LHCN-M2 (cell line): Measurements from ENCODE around the gene OSBPL2. TPM values are rescaled to one million over a fixed set of nuclear protein-coding genes. Genes with fewer than 3 reads are reported as not detected.

ENCODE experiments used
- DNase-seq: peaks from one replicate; pipeline ENCODE4 v3.0.0-alpha.2; 2012; ENCODE audit warnings: low read depth
- total RNA-seq: library from RNA; depleted of rRNA; stranded (reverse); fragments of >200 nt; gene quantifications from 2 replicates; pipeline ENCODE4 v1.2.3, GENCODE V29; 2014; rRNA removed

OSBPL2 gene
- total RNA-seq, 1 experiment from 2014 or later, result 12.7 TPM

GRCh38 chr20:62337558-62338293, 99.4 kb downstream of the OSBPL2 start:
- no peak for DNase-seq

DNA sequence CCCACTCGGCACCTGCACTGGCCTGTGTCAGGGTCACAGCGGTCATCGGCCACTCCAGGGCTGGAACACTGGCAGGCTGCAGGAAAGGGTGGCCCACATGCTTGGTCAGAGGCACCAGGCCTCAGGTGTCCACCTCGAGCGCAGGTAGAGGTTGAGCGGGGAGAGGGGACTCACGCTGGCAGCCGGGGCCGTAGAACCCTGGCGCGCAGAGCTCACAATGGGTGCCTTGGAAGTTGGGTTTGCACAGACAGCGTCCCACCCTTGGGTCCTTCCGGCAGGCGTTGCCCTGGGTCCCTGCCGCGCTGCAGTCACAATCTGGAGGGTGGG, 99.9 kb downstream of the OSBPL2 start:
- no peak for DNase-seq

DNA sequence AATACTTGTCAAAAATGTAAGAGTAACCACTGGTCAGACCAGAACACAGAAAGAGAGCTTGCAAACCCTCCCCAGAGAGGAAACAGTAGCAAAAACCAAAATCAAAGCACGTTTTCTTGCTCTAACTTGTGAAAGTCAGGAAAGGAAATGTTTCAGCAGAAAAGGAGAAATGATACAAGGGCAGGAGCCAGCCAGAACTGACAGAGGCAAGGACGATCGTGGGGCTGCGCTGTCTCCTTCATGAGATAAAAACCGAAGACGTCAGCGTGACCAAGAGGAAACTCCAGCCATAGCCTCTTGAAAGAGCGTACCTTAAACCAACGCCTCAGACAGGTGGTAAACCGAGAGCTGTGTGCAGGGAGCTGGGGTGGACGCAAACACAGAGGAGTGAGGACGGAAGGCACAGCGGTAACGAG, 101.3 kb downstream of the OSBPL2 start:
- DNase-seq, result no peak

DNA sequence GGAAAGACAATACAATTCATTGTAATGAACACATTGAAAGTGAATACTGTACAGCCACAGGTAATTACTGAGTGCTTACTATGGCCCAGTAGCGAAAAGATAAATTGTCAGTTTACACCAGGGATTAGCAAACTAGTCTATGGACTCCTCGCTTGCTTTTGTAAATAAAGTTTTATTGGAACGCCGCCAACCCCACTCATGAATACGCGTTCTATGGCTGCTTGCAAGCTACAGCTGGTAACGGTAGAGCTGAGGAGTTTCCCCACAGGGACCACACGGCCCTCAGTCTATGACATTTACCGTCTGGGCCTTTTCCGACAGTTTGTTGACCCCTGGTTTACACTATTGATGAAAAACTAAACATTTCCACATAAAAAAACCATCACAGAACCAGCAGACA, 104.6 kb downstream of the OSBPL2 start:
- no peak for DNase-seq

DNA sequence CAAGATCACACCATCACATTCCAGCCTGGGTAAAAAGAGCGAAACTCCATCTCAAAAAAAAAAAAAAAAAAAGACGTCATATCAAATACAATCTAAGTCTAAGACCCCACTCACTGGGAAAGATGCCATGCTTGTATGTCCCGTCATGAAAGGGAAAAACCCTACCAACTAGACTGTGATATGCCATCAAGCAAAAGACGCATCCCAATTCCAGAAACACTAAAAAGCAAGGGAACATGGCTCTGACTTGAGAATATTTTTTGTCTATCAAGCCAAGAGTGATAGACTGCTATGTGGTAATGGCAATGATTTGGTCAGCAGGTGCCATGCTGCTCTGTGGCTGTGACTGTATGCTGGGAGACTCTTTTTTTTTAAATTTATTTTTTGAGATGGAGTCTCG, 105.8 kb downstream of the OSBPL2 start:
- DNase-seq, result no peak

- no peak for DNase-seq
Observed at GRCh38 chr20:62344782-62345181, 106.5 kb downstream of the OSBPL2 start.

Other genes starting within 250 kb of the OSBPL2 start
- 4.4 and 16.1 TPM in 2 replicates for gene TAF4, start 172.6 kb upstream of the OSBPL2 start, total RNA-seq
- 55.9 and 61.1 TPM in 2 replicates for gene LSM14B, start 116.0 kb upstream of the OSBPL2 start, total RNA-seq
- 503 and 618 TPM in 2 replicates for gene PSMA7, start 95.1 kb upstream of the OSBPL2 start, total RNA-seq
- gene SS18L1, start 94.8 kb upstream of the OSBPL2 start, total RNA-seq, result 14.3 and 18.0 TPM in 2 replicates
- 20.2 and 27.7 TPM in 2 replicates for gene MTG2, start 55.5 kb upstream of the OSBPL2 start, total RNA-seq
- not detected in 2 replicates for gene HRH3, start 18.2 kb upstream of the OSBPL2 start, total RNA-seq
- gene ADRM1, start 64.5 kb downstream of the OSBPL2 start, total RNA-seq, result 204 and 234 TPM in 2 replicates
- gene LAMA5, start 128.8 kb downstream of the OSBPL2 start, total RNA-seq, result 7.2 and 29.2 TPM in 2 replicates
- gene RPS21, start 148.6 kb downstream of the OSBPL2 start, total RNA-seq, result 1,447 and 2,174 TPM in 2 replicates
- 7.0 and 7.2 TPM in 2 replicates for gene CABLES2, start 168.8 kb downstream of the OSBPL2 start, total RNA-seq
- not detected in 2 replicates for gene RBBP8NL, start 189.0 kb downstream of the OSBPL2 start, total RNA-seq
- gene GATA5, start 237.5 kb downstream of the OSBPL2 start, total RNA-seq, result not detected in 2 replicates